IMR-90 (cell line): ENCODE results near the gene ALKAL2. TPM values are rescaled to one million over a fixed set of nuclear protein-coding genes. Genes with fewer than 3 reads are reported as not detected.

Experiments used
- ATAC-seq: fragments of 200-7000 bp; cut with Tn5 transposase; 2 replicates; pipeline ENCODE4 v1.9.1; 2020; ENCODE audit warnings: low read depth, mild to moderate bottlenecking, moderate library complexity
- BruUV-seq: library from RNA; stranded (reverse); fragments of 400-500 nt; replicated peaks from 2 replicates; lab custom pipeline; 2021; lab: Mats Ljungman, UMichigan
- CTCF ChIA-PET: fragments of 300-600 bp; formaldehyde crosslinking; extraction: SDS; loops from one replicate; lab custom pipeline; 2021; ENCODE audit warnings: antibody characterized with exemption; lab: Yijun Ruan, JAX
- POLR2A ChIA-PET: fragments of 300-600 bp; sonication (Branson Sonifier 250); formaldehyde crosslinking; loops from one replicate; lab custom pipeline; 2022; ENCODE audit warnings: antibody characterized with exemption; ENCODE audit not compliant: unreplicated experiment; lab: Charles Lee
- DNase-seq: peaks from one replicate; pipeline ENCODE4 v3.0.0; 2013
- H2AFZ ChIP-seq: replicated peaks from 2 replicates; pipeline ENCODE3; 2013; ENCODE audit warnings: low read length, mild to moderate bottlenecking; ENCODE audit not compliant: poor library complexity
- H2AK5ac ChIP-seq: 2 replicates; pipeline ENCODE4 v1.6.1; 2013; ENCODE audit warnings: low read depth, low read length, inconsistent platforms
- H2AK9ac ChIP-seq: replicated peaks from 2 replicates; pipeline ENCODE3; 2013; ENCODE audit warnings: mild to moderate bottlenecking, low read depth, low read length, moderate library complexity; ENCODE audit not compliant: poor library complexity
- H2BK120ac ChIP-seq: 2 replicates; pipeline ENCODE4 v1.6.1; 2013; ENCODE audit warnings: low read depth, low read length, inconsistent platforms
- H2BK15ac ChIP-seq: 3 replicates; pipeline ENCODE4 v1.6.1; 2013; ENCODE audit warnings: low read depth, low read length, inconsistent platforms
- H2BK20ac ChIP-seq: 2 replicates; pipeline ENCODE4 v1.6.1; 2013; ENCODE audit warnings: low read depth, mild to moderate bottlenecking, inconsistent platforms, low read length, moderate library complexity
- H2BK5ac ChIP-seq: 2 replicates; pipeline ENCODE4 v1.6.1; 2013; ENCODE audit warnings: mild to moderate bottlenecking, low read depth, low read length, inconsistent platforms; ENCODE audit not compliant: poor library complexity, severe bottlenecking
- H3K14ac ChIP-seq: replicated peaks from 2 replicates; pipeline ENCODE4 v1.6.1; 2013; ENCODE audit warnings: low read depth, low read length, inconsistent platforms
- H3K18ac ChIP-seq: 2 replicates; pipeline ENCODE4 v1.6.1; 2013; ENCODE audit warnings: low read depth, low read length, control low read depth
- H3K23ac ChIP-seq: 2 replicates; pipeline ENCODE4 v1.6.1; 2013; ENCODE audit warnings: low read depth, low read length, inconsistent platforms
- H3K27ac ChIP-seq: 2 replicates; pipeline ENCODE4 v1.5.1; 2013; ENCODE audit warnings: mild to moderate bottlenecking, control low read depth, low read length; ENCODE audit not compliant: insufficient read depth
- H3K27me3 ChIP-seq: 2 replicates; pipeline ENCODE4 v1.6.1; 2013; ENCODE audit warnings: low read length; ENCODE audit not compliant: control insufficient read depth, insufficient read depth
- H3K36me3 ChIP-seq: 2 replicates; pipeline ENCODE4 v1.6.1; 2013; ENCODE audit warnings: low read length, mixed read lengths; ENCODE audit not compliant: control insufficient read depth, insufficient read depth
- H3K4ac ChIP-seq: 2 replicates; pipeline ENCODE4 v1.6.1; 2013; ENCODE audit warnings: low read depth, low read length, inconsistent platforms
- H3K4me1 ChIP-seq: 2 replicates; pipeline ENCODE4 v1.6.1; 2013; ENCODE audit warnings: low read length, mixed read lengths; ENCODE audit not compliant: control insufficient read depth, insufficient read depth
- H3K4me2 ChIP-seq: 2 replicates; pipeline ENCODE4 v1.6.1; 2013; ENCODE audit warnings: low read depth, mild to moderate bottlenecking, control low read depth, low read length, moderate library complexity
- H3K4me3 ChIP-seq: 2 replicates; pipeline ENCODE4 v1.5.1; 2013; ENCODE audit warnings: low read depth, mild to moderate bottlenecking, control low read depth, low read length, moderate library complexity; ENCODE audit not compliant: insufficient read depth
- H3K56ac ChIP-seq: 2 replicates; pipeline ENCODE4 v1.6.1; 2013; ENCODE audit warnings: low read length, inconsistent platforms; ENCODE audit not compliant: insufficient read depth; ENCODE audit errors: extremely low read depth
- H3K79me1 ChIP-seq, 2 experiments: 2 replicates each; pipeline ENCODE4 v1.6.1; 2013; ENCODE audit warnings: low read length in 2 of 2, inconsistent platforms in 1 of 2, low read depth in 1 of 2
- H3K9ac ChIP-seq: 2 replicates; pipeline ENCODE4 v1.6.1; 2013; ENCODE audit warnings: low read depth, low read length, control low read depth
- H3K9me1 ChIP-seq: 2 replicates; pipeline ENCODE4 v1.6.1; 2013; ENCODE audit warnings: low read length, inconsistent platforms; ENCODE audit not compliant: insufficient read depth
- H3K9me3 ChIP-seq: 2 replicates; pipeline ENCODE4 v1.6.1; 2013; ENCODE audit warnings: low read length; ENCODE audit not compliant: control insufficient read depth, insufficient read depth
- H4K20me1 ChIP-seq: 2 replicates; pipeline ENCODE4 v1.6.1; 2013; ENCODE audit warnings: low read length, inconsistent platforms; ENCODE audit not compliant: insufficient read depth
- H4K5ac ChIP-seq: 2 replicates; pipeline ENCODE4 v1.6.1; 2013; ENCODE audit warnings: mild to moderate bottlenecking, low read depth, low read length, control low read depth
- H4K8ac ChIP-seq, 2 experiments: 2 replicates each; pipeline ENCODE4 v1.6.1; 2013; ENCODE audit warnings: low read depth in 2 of 2, low read length in 2 of 2, control low read depth in 1 of 2, inconsistent platforms in 1 of 2
- H4K91ac ChIP-seq: 2 replicates; pipeline ENCODE4 v1.6.1; 2013; ENCODE audit warnings: low read depth, low read length, inconsistent platforms; ENCODE audit not compliant: insufficient read depth
- BHLHE40 ChIP-seq: fragments of 150-350 bp; IDR thresholded peaks from 2 replicates; pipeline ENCODE4 v1.6.1; 2016; ENCODE audit warnings: mild to moderate bottlenecking, low read depth, low read length
- CEBPB ChIP-seq: IDR thresholded peaks from 2 replicates; pipeline ENCODE4 v1.6.1; 2012; ENCODE audit warnings: low read depth, low read length, improper control_type of control experiment
- MAFK ChIP-seq: IDR thresholded peaks from 2 replicates; pipeline ENCODE4 v1.6.1; 2012; ENCODE audit warnings: low read depth, low read length, improper control_type of control experiment
- MAZ ChIP-seq: IDR thresholded peaks from 2 replicates; pipeline ENCODE4 v1.6.1; 2012; ENCODE audit warnings: low read depth, mild to moderate bottlenecking, low read length, improper control_type of control experiment, moderate library complexity, borderline replicate concordance
- RCOR1 ChIP-seq: IDR thresholded peaks from 2 replicates; pipeline ENCODE4 v1.6.1; 2012; ENCODE audit warnings: mild to moderate bottlenecking, low read length, improper control_type of control experiment; ENCODE audit not compliant: insufficient replicate concordance
- RFX5 ChIP-seq: IDR thresholded peaks from 2 replicates; pipeline ENCODE4 v1.8.0; 2012; ENCODE audit warnings: low read depth, mild to moderate bottlenecking, low read length, moderate library complexity
- SMC3 ChIP-seq: fragments of 150-350 bp; IDR thresholded peaks from 2 replicates; pipeline ENCODE4 v1.6.1; 2016; ENCODE audit warnings: low read depth, mild to moderate bottlenecking, antibody characterized with exemption, low read length, moderate library complexity
- USF2 ChIP-seq: fragments of 150-350 bp; IDR thresholded peaks from 2 replicates; pipeline ENCODE4 v1.6.1; 2017; ENCODE audit warnings: mild to moderate bottlenecking, antibody characterized with exemption, low read length, low read depth
- WGBS, 2 experiments: methylation state at CpG; one replicate each; pipeline versions ENCODE4 v1.1.5 to v1.1.7; 2013; ENCODE audit warnings: missing lambda C conversion rate in 2 of 2; ENCODE audit not compliant: insufficient read length in 1 of 2; ENCODE audit errors: extremely low coverage in 2 of 2; 5-methylcytosine and 5-hydroxymethylcytosine counted together
- dilution Hi-C: fragments of 300-500 bp; cut with HindIII; formaldehyde crosslinking; loops from one replicate; pipeline ENCODE4 v1.14.3; 2018; ENCODE audit warnings: low sequenced_read_pairs; ENCODE audit not compliant: unreplicated experiment
- in situ Hi-C: fragments of 300-500 bp; cut with MboI; formaldehyde crosslinking; loops from 3 replicates; pipeline ENCODE4 v1.14.3; 2019; ENCODE audit warnings: low sequenced_read_pairs, inconsistent platforms, mixed read lengths
- intact Hi-C: fragments of 100-400 bp; cut with micrococcal nuclease; formaldehyde crosslinking; loops from 2 replicates; pipeline ENCODE4 v1.10.0; 2022
- polyA plus RNA-seq, 3 experiments: library from polyadenylated mRNA; depleted of rRNA; stranded (reverse); fragments of >200 nt; gene quantifications; 2 replicates each; pipeline ENCODE4 v1.2.3, GENCODE V29; 2012; ENCODE audit warnings: low replicate concordance in 1 of 3
- total RNA-seq: library from RNA; depleted of rRNA; stranded (reverse); fragments of >200 nt; gene quantifications from 2 replicates; pipeline ENCODE4 v1.2.3, GENCODE V29; 2012

ALKAL2 gene
- total and polyA plus RNA-seq, 2 of the 4 experiments (the other 2 are of a cell fraction) = not detected

GRCh38 chr2:280650-281110, 7.2 kb downstream of the ALKAL2 start:
- Histone ChIP-seq H4K8ac (no peak overlapping the region), H4K91ac (no peak overlapping the region), H3K4me3 (no peak overlapping the region), H2AK5ac (no peak overlapping the region), H3K9ac (no peak overlapping the region), H3K36me3 (peaks cover 31% of the 10 kb centered on the region), H2AK9ac (no peak overlapping the region), H3K9me1 (peaks cover 13% of the 10 kb centered on the region; the same call in 1 of the 2 replicates), H3K79me1 (peaks cover 10 to 16% of the 10 kb centered on the region in 2 experiments), H3K4me2 (no peak overlapping the region), H3K27me3 (no peaks in the 10 kb centered on the region), H2BK120ac (no peak overlapping the region), H4K5ac (no peak overlapping the region), H2BK15ac (no peak overlapping the region), H3K14ac (no peak overlapping the region), H3K27ac (no peak overlapping the region), H3K4me1 (peaks cover 4% of the 10 kb centered on the region), H3K23ac (no peak overlapping the region), H4K20me1 (peaks cover 7% of the 10 kb centered on the region; the same call in 1 of the 2 replicates), H3K4ac (no peak overlapping the region), H3K9me3 (no peaks in the 10 kb centered on the region), H3K18ac (no peak overlapping the region), H2AFZ (no peak overlapping the region), H2BK20ac (no peak overlapping the region), H3K56ac (no peak overlapping the region), H2BK5ac (no peak overlapping the region)
- in situ Hi-C loops (no loop called here), dilution Hi-C loops (no loop called here), intact Hi-C loops (no loop called here)
- no TSS peak for BruUV-seq
- ChIA-PET POLR2A (no interaction called here), CTCF (interaction anchor here (0.6 to 1.2 kb wide), 2 partner anchors 19 to 34 kb away, joined by 3 to 6 read pairs; no protein-coding TSS in a partner anchor)
- 83% methylated on average over 3 of the region's 7 CpGs; no CpG with 5 or more reads in 1 of the 2 experiments for WGBS, 2 experiments
- DNase-seq (no peak), ATAC-seq (no peak)
- no peak for TF ChIP-seq RFX5
- TF ChIP-seq USF2 = no peak
- no peak for TF ChIP-seq SMC3
- TF ChIP-seq MAFK = no peak
- no peak for TF ChIP-seq CEBPB
- no peak for TF ChIP-seq MAZ
- TF ChIP-seq RCOR1 = no peak
- TF ChIP-seq BHLHE40 = no peak
